ENCODE measurements around the gene ZNHIT6. TPM values are rescaled to one million over a fixed set of nuclear protein-coding genes. Genes with fewer than 3 reads are reported as not detected.
A peak's percentile ranks its signal among the peaks of the same experiment; 100 is the strongest.

Gene ZNHIT6
- polyA plus RNA-seq, 1 donor (not counting 4 experiments of a cell fraction or from before 2014, with no cell fraction given): 20.9 TPM

DNA sequence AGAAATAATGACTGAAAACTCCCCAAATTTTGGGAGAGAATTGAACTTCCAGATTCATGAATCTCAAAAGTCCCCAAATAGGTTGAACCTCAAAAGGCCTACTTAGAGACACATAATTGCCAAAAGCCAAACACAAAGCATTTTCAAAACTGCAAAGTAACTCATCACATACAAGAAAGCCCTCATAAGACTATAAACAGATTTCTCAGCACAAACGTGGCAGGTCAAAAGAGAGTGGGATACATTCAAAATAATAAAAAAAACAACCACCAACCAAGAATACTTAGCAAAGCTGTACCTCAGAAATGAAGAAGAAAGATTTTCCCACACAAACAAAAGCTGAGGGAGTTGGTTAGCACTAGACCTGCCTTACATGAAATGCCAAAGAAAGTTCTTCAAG lies 69.8 kb downstream of the ZNHIT6 start:
- Histone ChIP-seq H3K4me1 (ENCODE audit: control insufficient read depth, extremely low read depth, insufficient read depth, low read length) (no peaks in the 10 kb centered on the region), H3K27ac (ENCODE audit: control insufficient read depth, insufficient read depth, low read length) (no peak overlapping the region), H3K4me2 (ENCODE audit: control insufficient read depth, extremely low read depth, insufficient read depth, low read depth, low read length) (no peak overlapping the region), H4K20me1 (ENCODE audit: control insufficient read depth, extremely low read depth, insufficient read depth, low read length) (no peaks in the 10 kb centered on the region), H3K9ac (ENCODE audit: control insufficient read depth, extremely low read depth, insufficient read depth, low read length) (no peak overlapping the region), H3K27me3 (ENCODE audit: control insufficient read depth, extremely low read depth, insufficient read depth, low read length) (no peaks in the 10 kb centered on the region), H3K9me1 (ENCODE audit: control insufficient read depth, extremely low read depth, insufficient read depth, low read length) (no peaks in the 10 kb centered on the region), H3K36me3 (ENCODE audit: control insufficient read depth in 2 of 2, extremely low read depth in 1 of 2, insufficient read depth in 2 of 2, low read length in 2 of 2) (peaks cover 2 to 7% of the 10 kb centered on the region in 2 experiments), H3K9me3 (ENCODE audit: control insufficient read depth, low read depth, low read length) (peaks cover 2% of the 10 kb centered on the region), H3K4me3 (ENCODE audit: control insufficient read depth in 2 of 3, extremely low read depth in 1 of 3, insufficient read depth in 2 of 3, low read depth in 1 of 3, low read length in 3 of 3) (no peak overlapping the region), H2AFZ (ENCODE audit: control insufficient read depth, low read length) (no peak overlapping the region), H3K79me2 (ENCODE audit: control insufficient read depth, insufficient read depth, low read length) (no peaks in the 10 kb centered on the region)
- DNase-seq (ENCODE audit: low read depth, low spot score) (no peak), FAIRE-seq (no peak)
- dilution Hi-C loops (cut with MboI; ENCODE audit: extremely low pct_ligation_motif_present, low sequenced_read_pairs): no loop called here
- TF ChIP-seq, protein P1, sequence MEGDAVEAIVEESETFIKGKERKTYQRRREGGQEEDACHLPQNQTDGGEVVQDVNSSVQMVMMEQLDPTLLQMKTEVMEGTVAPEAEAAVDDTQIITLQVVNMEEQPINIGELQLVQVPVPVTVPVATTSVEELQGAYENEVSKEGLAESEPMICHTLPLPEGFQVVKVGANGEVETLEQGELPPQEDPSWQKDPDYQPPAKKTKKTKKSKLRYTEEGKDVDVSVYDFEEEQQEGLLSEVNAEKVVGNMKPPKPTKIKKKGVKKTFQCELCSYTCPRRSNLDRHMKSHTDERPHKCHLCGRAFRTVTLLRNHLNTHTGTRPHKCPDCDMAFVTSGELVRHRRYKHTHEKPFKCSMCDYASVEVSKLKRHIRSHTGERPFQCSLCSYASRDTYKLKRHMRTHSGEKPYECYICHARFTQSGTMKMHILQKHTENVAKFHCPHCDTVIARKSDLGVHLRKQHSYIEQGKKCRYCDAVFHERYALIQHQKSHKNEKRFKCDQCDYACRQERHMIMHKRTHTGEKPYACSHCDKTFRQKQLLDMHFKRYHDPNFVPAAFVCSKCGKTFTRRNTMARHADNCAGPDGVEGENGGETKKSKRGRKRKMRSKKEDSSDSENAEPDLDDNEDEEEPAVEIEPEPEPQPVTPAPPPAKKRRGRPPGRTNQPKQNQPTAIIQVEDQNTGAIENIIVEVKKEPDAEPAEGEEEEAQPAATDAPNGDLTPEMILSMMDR (optimal IDR thresholded peaks at IDR 0.05 in 1 of 3, IDR thresholded peaks at IDR 0.05 in 1 of 3, conservative IDR thresholded peaks at IDR 0.05 in 1 of 3; ENCODE audit: extremely low read depth in 1 of 3, insufficient read depth in 2 of 3, low read length in 3 of 3): no peak
- no peak for TF ChIP-seq EZH2 (IDR thresholded peaks at IDR 0.05; ENCODE audit: low read length)

DNA sequence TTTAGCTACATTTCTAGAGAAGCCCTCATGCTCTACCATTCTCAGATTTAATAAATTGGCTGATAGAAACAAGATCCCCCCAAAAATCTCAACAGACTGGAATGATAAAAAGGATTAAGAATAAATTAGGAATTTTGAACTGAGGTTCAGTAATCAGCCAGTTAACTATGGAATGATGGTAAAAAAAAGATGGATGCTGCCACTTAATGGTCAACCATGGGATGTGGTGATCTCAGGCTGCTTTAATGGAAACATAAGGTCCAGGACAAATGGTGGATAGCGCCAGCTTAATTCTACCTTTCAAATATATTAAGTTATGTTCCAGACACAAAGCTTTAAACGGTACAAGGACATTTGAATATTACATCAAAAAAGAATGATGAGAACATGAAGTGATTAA lies 77.7 kb downstream of the ZNHIT6 start:
- TF ChIP-seq, protein P1 (optimal IDR thresholded peaks at IDR 0.05 in 1 of 3, IDR thresholded peaks at IDR 0.05 in 1 of 3, conservative IDR thresholded peaks at IDR 0.05 in 1 of 3; ENCODE audit: extremely low read depth in 1 of 3, insufficient read depth in 2 of 3, low read length in 3 of 3): peak in 1 of 3 experiments; percentile 25
- no peak for TF ChIP-seq EZH2 (IDR thresholded peaks at IDR 0.05; ENCODE audit: low read length)
- no peak for FAIRE-seq

More for the DNA sequence above, 77.7 kb downstream of the ZNHIT6 start:
- H3K79me2 ChIP-seq (ENCODE audit: control insufficient read depth, insufficient read depth, low read length): no peaks in the 10 kb centered on the region
- dilution Hi-C loops (cut with MboI; ENCODE audit: extremely low pct_ligation_motif_present, low sequenced_read_pairs): no loop called here
- H4K20me1 ChIP-seq (ENCODE audit: control insufficient read depth, extremely low read depth, insufficient read depth, low read length): no peaks in the 10 kb centered on the region
- no peak overlapping the region for H3K4me3 ChIP-seq (ENCODE audit: control insufficient read depth in 2 of 3, extremely low read depth in 1 of 3, insufficient read depth in 2 of 3, low read depth in 1 of 3, low read length in 3 of 3)
- no peak overlapping the region for H2AFZ ChIP-seq (ENCODE audit: control insufficient read depth, low read length)
- H3K27ac ChIP-seq (ENCODE audit: control insufficient read depth, insufficient read depth, low read length): no peak overlapping the region
- H3K9me3 ChIP-seq (ENCODE audit: control insufficient read depth, low read depth, low read length): no peaks in the 10 kb centered on the region
- H3K4me1 ChIP-seq (ENCODE audit: control insufficient read depth, extremely low read depth, insufficient read depth, low read length): no peaks in the 10 kb centered on the region
- H3K9ac ChIP-seq (ENCODE audit: control insufficient read depth, extremely low read depth, insufficient read depth, low read length): no peak overlapping the region
- no peaks in the 10 kb centered on the region for H3K36me3 ChIP-seq (ENCODE audit: control insufficient read depth in 2 of 2, extremely low read depth in 1 of 2, insufficient read depth in 2 of 2, low read length in 2 of 2)
- no peak overlapping the region for H3K4me2 ChIP-seq (ENCODE audit: control insufficient read depth, extremely low read depth, insufficient read depth, low read depth, low read length)
- no peaks in the 10 kb centered on the region for H3K9me1 ChIP-seq (ENCODE audit: control insufficient read depth, extremely low read depth, insufficient read depth, low read length)
- no peak for DNase-seq (ENCODE audit: low read depth, low spot score)
- H3K27me3 ChIP-seq (ENCODE audit: control insufficient read depth, extremely low read depth, insufficient read depth, low read length): no peaks in the 10 kb centered on the region
